Progenitor cell of endocrine pancreas (in vitro differentiated cells): ENCODE measurements around the gene DCDC2B. TPM values are rescaled to one million over a fixed set of nuclear protein-coding genes. Genes with fewer than 3 reads are reported as not detected.
A peak's percentile ranks its signal among the peaks of the same experiment; 100 is the strongest.

ENCODE experiments used
- DNase-seq: peaks from one replicate; pipeline ENCODE4 v3.0.0; 2021; ENCODE audit warnings: low spot score; ENCODE audit not compliant: unreplicated experiment
- H3K27ac Mint-ChIP-seq: 2 replicates; pipeline ENCODE4 v1.8.0; 2021; ENCODE audit warnings: mild to moderate bottlenecking, moderate library complexity, mixed read lengths
- H3K27me3 Mint-ChIP-seq: 2 replicates; pipeline ENCODE4 v1.8.0; 2021; ENCODE audit warnings: mixed read lengths
- H3K36me3 Mint-ChIP-seq: 2 replicates; pipeline ENCODE4 v1.8.0; 2022; ENCODE audit warnings: mixed read lengths; ENCODE audit not compliant: insufficient read depth
- H3K4me1 Mint-ChIP-seq: 2 replicates; pipeline ENCODE4 v1.8.0; 2021; ENCODE audit warnings: low read depth, mixed read lengths
- H3K4me3 Mint-ChIP-seq: 2 replicates; pipeline ENCODE4 v1.8.0; 2021; ENCODE audit warnings: low read depth, mild to moderate bottlenecking, moderate library complexity, mixed read lengths
- H3K9me3 Mint-ChIP-seq: 2 replicates; pipeline ENCODE4 v1.8.0; 2021; ENCODE audit warnings: low read depth, mixed read lengths
- CTCF ChIP-seq: fragments of 200-600 bp; sonication (generic); IDR thresholded peaks from one replicate; pipeline ENCODE4 v1.5.0; 2021; ENCODE audit warnings: antibody characterized with exemption, mild to moderate bottlenecking; ENCODE audit not compliant: unreplicated experiment
- total RNA-seq: library from RNA; stranded (reverse); gene quantifications from 2 replicates; pipeline ENCODE4 v1.2.1, GENCODE V29; 2021

Gene DCDC2B
- total RNA-seq, 1 donor from 2014 or later, result not detected

GRCh38 chr1:32231843-32232432 is 23.0 kb downstream of the DCDC2B start:
- no peaks in the 10 kb centered on the region for H3K27me3 Mint-ChIP-seq
- H3K27ac Mint-ChIP-seq, result no peak overlapping the region
- H3K36me3 Mint-ChIP-seq, result peaks cover 15% of the 10 kb centered on the region
- no peak overlapping the region for H3K4me3 Mint-ChIP-seq
- TF ChIP-seq CTCF, result no peak
- DNase-seq, result no peak
- no peaks in the 10 kb centered on the region for H3K9me3 Mint-ChIP-seq
- H3K4me1 Mint-ChIP-seq, result peaks cover 2% of the 10 kb centered on the region

- Mint-ChIP-seq H3K9me3 (no peaks in the 10 kb centered on the region), H3K27ac (no peak overlapping the region), H3K36me3 (peaks cover 15% of the 10 kb centered on the region)
Measured at GRCh38 chr1:32232558-32233304, 23.8 kb downstream of the DCDC2B start.

GRCh38 chr1:32234792-32235191 is 25.9 kb downstream of the DCDC2B start:
- Mint-ChIP-seq H3K4me3 (no peak overlapping the region), H3K27me3 (no peaks in the 10 kb centered on the region), H3K36me3 (peaks cover 8% of the 10 kb centered on the region), H3K27ac (no peak overlapping the region), H3K9me3 (no peaks in the 10 kb centered on the region), H3K4me1 (peaks cover 9% of the 10 kb centered on the region)
- TF ChIP-seq CTCF, result no peak
- DNase-seq, result no peak

More at GRCh38 chr1:32232558-32233304, 23.8 kb downstream of the DCDC2B start:
- no peak overlapping the region for H3K4me3 Mint-ChIP-seq
- H3K4me1 Mint-ChIP-seq, result peaks cover 2% of the 10 kb centered on the region
- no peak for DNase-seq
- H3K27me3 Mint-ChIP-seq, result no peaks in the 10 kb centered on the region
- no peak for TF ChIP-seq CTCF

GRCh38 chr1:32239337-32239736 is 30.4 kb downstream of the DCDC2B start:
- Mint-ChIP-seq H3K4me3 (peak overlapping the region; percentile 72), H3K36me3 (peaks cover 4% of the 10 kb centered on the region), H3K27ac (peak overlapping the region; percentile 91), H3K27me3 (no peaks in the 10 kb centered on the region), H3K4me1 (peaks cover 14% of the 10 kb centered on the region), H3K9me3 (no peaks in the 10 kb centered on the region)
- no peak for TF ChIP-seq CTCF
- DNase-seq, result no peak

GRCh38 chr1:32239790-32240139 is 30.9 kb downstream of the DCDC2B start:
- Mint-ChIP-seq H3K27me3 (no peaks in the 10 kb centered on the region), H3K4me3 (peak overlapping the region; percentile 72), H3K27ac (peak overlapping the region; percentile 91), H3K9me3 (no peaks in the 10 kb centered on the region), H3K4me1 (peaks cover 14% of the 10 kb centered on the region), H3K36me3 (peaks cover 4% of the 10 kb centered on the region)
- TF ChIP-seq CTCF, result no peak
- DNase-seq, result peak; percentile 44
